PC-9 (cell line): Measurements from ENCODE around the gene UGT1A3. TPM values are rescaled to one million over a fixed set of nuclear protein-coding genes. Genes with fewer than 3 reads are reported as not detected.

Experiments
- BruUV-seq: library from RNA; stranded (reverse); fragments of 400-500 nt; replicated peaks from 2 replicates; lab custom pipeline; 2021; lab: Mats Ljungman, UMichigan
- CTCF ChIA-PET: fragments of 300-600 bp; sonication (Branson Sonifier 250); formaldehyde crosslinking; loops from one replicate; lab custom pipeline; 2022; ENCODE audit warnings: antibody characterized with exemption; lab: Charles Lee
- POLR2A ChIA-PET: fragments of 300-600 bp; sonication (Branson Sonifier 250); formaldehyde crosslinking; loops from one replicate; lab custom pipeline; 2022; ENCODE audit warnings: antibody characterized with exemption; ENCODE audit not compliant: unreplicated experiment; lab: Charles Lee
- DNase-seq, 2 experiments: peaks; one replicate each; pipeline versions ENCODE4 v3.0.0 to v3.0.0-alpha.2; 2015 to 2022; ENCODE audit warnings: mixed read lengths in 1 of 2
- H2AFZ ChIP-seq: fragments of 200-600 bp; sonication (generic); 2 replicates; pipeline ENCODE4 v1.8.1; 2017; ENCODE audit warnings: antibody characterized with exemption
- H3F3A ChIP-seq: fragments of 200-600 bp; sonication (generic); 2 replicates; pipeline ENCODE4 v1.8.1; 2017; ENCODE audit warnings: antibody characterized with exemption, mild to moderate bottlenecking, low read depth; ENCODE audit not compliant: insufficient read depth
- H3K27ac ChIP-seq: fragments of 200-600 bp; sonication (generic); 2 replicates; pipeline ENCODE4 v1.6.1; 2016; ENCODE audit warnings: mixed run types
- H3K27me3 ChIP-seq: fragments of 200-600 bp; sonication (generic); 2 replicates; pipeline ENCODE4 v1.6.1; 2016; ENCODE audit warnings: low read depth, mixed run types; ENCODE audit not compliant: insufficient read depth
- H3K36me3 ChIP-seq: fragments of 200-600 bp; sonication (generic); 2 replicates; pipeline ENCODE4 v1.6.1; 2016; ENCODE audit warnings: low read depth, mixed run types
- H3K4me1 ChIP-seq: fragments of 200-600 bp; sonication (generic); replicated peaks from 2 replicates; pipeline ENCODE4 v1.6.1; 2016; ENCODE audit warnings: mixed run types; ENCODE audit not compliant: insufficient read depth
- H3K4me2 ChIP-seq: fragments of 200-600 bp; sonication (generic); 2 replicates; pipeline ENCODE4 v1.6.1; 2017; ENCODE audit warnings: mixed run types
- H3K4me3 ChIP-seq: fragments of 200-600 bp; sonication (generic); 2 replicates; pipeline ENCODE4 v1.6.1; 2016; ENCODE audit warnings: mixed run types
- H3K79me2 ChIP-seq: fragments of 200-600 bp; sonication (generic); 2 replicates; pipeline ENCODE4 v1.6.1; 2017; ENCODE audit warnings: low read depth, mixed run types
- H3K9me2 ChIP-seq: fragments of 200-600 bp; sonication (generic); 2 replicates; pipeline ENCODE4 v1.8.1; 2017; ENCODE audit warnings: mild to moderate bottlenecking; ENCODE audit not compliant: insufficient read depth
- H3K9me3 ChIP-seq: fragments of 200-600 bp; sonication (generic); 2 replicates; pipeline ENCODE4 v1.8.1; 2016; ENCODE audit warnings: low read depth; ENCODE audit not compliant: insufficient read depth
- H4K20me1 ChIP-seq: fragments of 200-600 bp; sonication (generic); 2 replicates; pipeline ENCODE4 v1.8.1; 2017; ENCODE audit not compliant: insufficient read depth
- EZH2 ChIP-seq: fragments of 200-600 bp; sonication (generic); IDR thresholded peaks from 2 replicates; pipeline ENCODE4 v1.8.0; 2017; ENCODE audit warnings: antibody characterized with exemption, low read depth
- intact Hi-C: fragments of 100-400 bp; cut with micrococcal nuclease; formaldehyde crosslinking; loops from one replicate; pipeline ENCODE4 v1.10.0; 2022; ENCODE audit not compliant: unreplicated experiment
- total RNA-seq: library from RNA; stranded (reverse); gene quantifications from 2 replicates; pipeline ENCODE4 v1.2.3, GENCODE V29; 2021
- TF ChIP-seq, protein P1 (sequence below): fragments of 200-600 bp; sonication (generic); conservative IDR thresholded peaks from 2 replicates; pipeline ENCODE4 v1.6.1; 2017; ENCODE audit warnings: mixed run types, antibody characterized with exemption, mild to moderate bottlenecking, moderate library complexity

The UGT1A3 gene
- total RNA-seq, 1 experiment from 2014 or later = 67.1 TPM

- H3K9me3 ChIP-seq = no peaks in the 10 kb centered on the region
- no peak overlapping the region for H3K4me2 ChIP-seq
- no peak for DNase-seq
- ChIA-PET CTCF (no interaction called here), POLR2A (no interaction called here)
- H3K9me2 ChIP-seq = no peaks in the 10 kb centered on the region
- peaks cover 77% of the 10 kb centered on the region for H3F3A ChIP-seq
- no peak overlapping the region for H3K4me3 ChIP-seq
- no TSS peak for BruUV-seq
- TF ChIP-seq, protein P1, sequence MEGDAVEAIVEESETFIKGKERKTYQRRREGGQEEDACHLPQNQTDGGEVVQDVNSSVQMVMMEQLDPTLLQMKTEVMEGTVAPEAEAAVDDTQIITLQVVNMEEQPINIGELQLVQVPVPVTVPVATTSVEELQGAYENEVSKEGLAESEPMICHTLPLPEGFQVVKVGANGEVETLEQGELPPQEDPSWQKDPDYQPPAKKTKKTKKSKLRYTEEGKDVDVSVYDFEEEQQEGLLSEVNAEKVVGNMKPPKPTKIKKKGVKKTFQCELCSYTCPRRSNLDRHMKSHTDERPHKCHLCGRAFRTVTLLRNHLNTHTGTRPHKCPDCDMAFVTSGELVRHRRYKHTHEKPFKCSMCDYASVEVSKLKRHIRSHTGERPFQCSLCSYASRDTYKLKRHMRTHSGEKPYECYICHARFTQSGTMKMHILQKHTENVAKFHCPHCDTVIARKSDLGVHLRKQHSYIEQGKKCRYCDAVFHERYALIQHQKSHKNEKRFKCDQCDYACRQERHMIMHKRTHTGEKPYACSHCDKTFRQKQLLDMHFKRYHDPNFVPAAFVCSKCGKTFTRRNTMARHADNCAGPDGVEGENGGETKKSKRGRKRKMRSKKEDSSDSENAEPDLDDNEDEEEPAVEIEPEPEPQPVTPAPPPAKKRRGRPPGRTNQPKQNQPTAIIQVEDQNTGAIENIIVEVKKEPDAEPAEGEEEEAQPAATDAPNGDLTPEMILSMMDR = no peak
- no peak for TF ChIP-seq EZH2
- peaks cover 5% of the 10 kb centered on the region; the same call in 1 of the 2 replicates for H3K4me1 ChIP-seq
- no peak overlapping the region for H3K27ac ChIP-seq
- intact Hi-C loops = no loop called here
- peaks cover 51% of the 10 kb centered on the region for H4K20me1 ChIP-seq
- peaks cover 36% of the 10 kb centered on the region for H3K79me2 ChIP-seq
- peaks cover 75% of the 10 kb centered on the region for H3K36me3 ChIP-seq
- no peaks in the 10 kb centered on the region for H3K27me3 ChIP-seq
- no peak overlapping the region for H2AFZ ChIP-seq
Observed at GRCh38 chr2:233768076-233768475, 39.2 kb downstream of the UGT1A3 start.

DNA sequence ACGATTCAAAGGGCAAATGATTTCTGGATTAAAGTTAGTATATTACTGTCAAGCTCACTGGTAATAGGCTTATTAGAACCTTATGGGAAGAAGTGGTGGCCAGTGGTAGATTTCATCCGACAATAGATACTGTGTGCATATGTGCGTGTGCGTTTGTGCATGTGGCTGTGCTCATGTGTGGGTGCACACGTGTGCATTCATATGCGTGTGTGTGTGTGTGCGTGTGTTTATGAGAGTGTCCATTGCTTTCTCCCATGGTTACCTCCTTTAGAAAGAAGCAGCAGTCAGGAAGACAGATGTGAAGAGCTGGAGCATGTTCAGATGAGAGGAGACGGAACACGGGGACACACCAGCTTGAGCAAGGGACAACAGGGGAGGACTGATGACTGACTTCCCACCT lies 40.4 kb downstream of the UGT1A3 start:
- no peak overlapping the region for H3K27ac ChIP-seq
- BruUV-seq = no TSS peak
- no peak overlapping the region for H3K4me2 ChIP-seq
- no peak overlapping the region for H3K4me3 ChIP-seq
- TF ChIP-seq, protein P1 = no peak
- no peak for TF ChIP-seq EZH2
- no peak overlapping the region for H2AFZ ChIP-seq
- peaks cover 24% of the 10 kb centered on the region for H3K79me2 ChIP-seq
- peaks cover 68% of the 10 kb centered on the region for H3K36me3 ChIP-seq
- intact Hi-C loops = no loop called here
- no peaks in the 10 kb centered on the region for H3K9me2 ChIP-seq
- no peaks in the 10 kb centered on the region for H3K27me3 ChIP-seq
- ChIA-PET POLR2A (no interaction called here), CTCF (no interaction called here)
- no peaks in the 10 kb centered on the region for H3K4me1 ChIP-seq
- no peak for DNase-seq
- H3F3A ChIP-seq = peaks cover 77% of the 10 kb centered on the region
- no peaks in the 10 kb centered on the region for H3K9me3 ChIP-seq
- peaks cover 39% of the 10 kb centered on the region for H4K20me1 ChIP-seq

GRCh38 chr2:233772153-233772552 lies 43.3 kb downstream of the UGT1A3 start:
- H3K36me3 ChIP-seq = peaks cover 51% of the 10 kb centered on the region
- TF ChIP-seq EZH2 = no peak
- TF ChIP-seq, protein P1 = no peak
- no peaks in the 10 kb centered on the region for H3K9me2 ChIP-seq
- H3K27me3 ChIP-seq = no peaks in the 10 kb centered on the region
- BruUV-seq = no TSS peak
- intact Hi-C loops = no loop called here
- no peak overlapping the region for H2AFZ ChIP-seq
- H3K27ac ChIP-seq = no peak overlapping the region
- H3F3A ChIP-seq = peaks cover 82% of the 10 kb centered on the region
- H3K79me2 ChIP-seq = no peaks in the 10 kb centered on the region; the same call in 1 of the 2 replicates
- H3K9me3 ChIP-seq = no peaks in the 10 kb centered on the region; the same call in 1 of the 2 replicates
- DNase-seq = no peak
- no peak overlapping the region for H3K4me3 ChIP-seq
- H3K4me1 ChIP-seq = no peaks in the 10 kb centered on the region
- no peak overlapping the region for H3K4me2 ChIP-seq
- CTCF ChIA-PET = no interaction called here
- H4K20me1 ChIP-seq = peaks cover 16% of the 10 kb centered on the region; the same call in 1 of the 2 replicates
- POLR2A ChIA-PET = no interaction called here
